T47D (cell line): ENCODE results near the gene BIRC6.
"Not testable (repeated sequence)": the region's sequence is repeated elsewhere in the genome, so short reads cannot be mapped to it uniquely, and the experiment has no call there.

Experiments used
- DNase-seq, 2 experiments: peaks; one replicate each; pipeline versions ENCODE4 v3.0.0 to v3.0.0-alpha.2; 2011 to 2012; ENCODE audit warnings: low read depth in 1 of 2, low spot score in 1 of 2
- JUND ChIP-seq: IDR thresholded peaks from 2 replicates; pipeline ENCODE4 v1.6.1; 2012; ENCODE audit warnings: low read depth
- in situ Hi-C: cut with HindIII; loops from 2 replicates; pipeline ENCODE4 v1.10.0; 2016; ENCODE audit warnings: low sequenced_read_pairs, low pct_unique_long_range_greater_than_20kb

BIRC6 gene, protein sequence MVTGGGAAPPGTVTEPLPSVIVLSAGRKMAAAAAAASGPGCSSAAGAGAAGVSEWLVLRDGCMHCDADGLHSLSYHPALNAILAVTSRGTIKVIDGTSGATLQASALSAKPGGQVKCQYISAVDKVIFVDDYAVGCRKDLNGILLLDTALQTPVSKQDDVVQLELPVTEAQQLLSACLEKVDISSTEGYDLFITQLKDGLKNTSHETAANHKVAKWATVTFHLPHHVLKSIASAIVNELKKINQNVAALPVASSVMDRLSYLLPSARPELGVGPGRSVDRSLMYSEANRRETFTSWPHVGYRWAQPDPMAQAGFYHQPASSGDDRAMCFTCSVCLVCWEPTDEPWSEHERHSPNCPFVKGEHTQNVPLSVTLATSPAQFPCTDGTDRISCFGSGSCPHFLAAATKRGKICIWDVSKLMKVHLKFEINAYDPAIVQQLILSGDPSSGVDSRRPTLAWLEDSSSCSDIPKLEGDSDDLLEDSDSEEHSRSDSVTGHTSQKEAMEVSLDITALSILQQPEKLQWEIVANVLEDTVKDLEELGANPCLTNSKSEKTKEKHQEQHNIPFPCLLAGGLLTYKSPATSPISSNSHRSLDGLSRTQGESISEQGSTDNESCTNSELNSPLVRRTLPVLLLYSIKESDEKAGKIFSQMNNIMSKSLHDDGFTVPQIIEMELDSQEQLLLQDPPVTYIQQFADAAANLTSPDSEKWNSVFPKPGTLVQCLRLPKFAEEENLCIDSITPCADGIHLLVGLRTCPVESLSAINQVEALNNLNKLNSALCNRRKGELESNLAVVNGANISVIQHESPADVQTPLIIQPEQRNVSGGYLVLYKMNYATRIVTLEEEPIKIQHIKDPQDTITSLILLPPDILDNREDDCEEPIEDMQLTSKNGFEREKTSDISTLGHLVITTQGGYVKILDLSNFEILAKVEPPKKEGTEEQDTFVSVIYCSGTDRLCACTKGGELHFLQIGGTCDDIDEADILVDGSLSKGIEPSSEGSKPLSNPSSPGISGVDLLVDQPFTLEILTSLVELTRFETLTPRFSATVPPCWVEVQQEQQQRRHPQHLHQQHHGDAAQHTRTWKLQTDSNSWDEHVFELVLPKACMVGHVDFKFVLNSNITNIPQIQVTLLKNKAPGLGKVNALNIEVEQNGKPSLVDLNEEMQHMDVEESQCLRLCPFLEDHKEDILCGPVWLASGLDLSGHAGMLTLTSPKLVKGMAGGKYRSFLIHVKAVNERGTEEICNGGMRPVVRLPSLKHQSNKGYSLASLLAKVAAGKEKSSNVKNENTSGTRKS (N-terminal part only)

DNA sequence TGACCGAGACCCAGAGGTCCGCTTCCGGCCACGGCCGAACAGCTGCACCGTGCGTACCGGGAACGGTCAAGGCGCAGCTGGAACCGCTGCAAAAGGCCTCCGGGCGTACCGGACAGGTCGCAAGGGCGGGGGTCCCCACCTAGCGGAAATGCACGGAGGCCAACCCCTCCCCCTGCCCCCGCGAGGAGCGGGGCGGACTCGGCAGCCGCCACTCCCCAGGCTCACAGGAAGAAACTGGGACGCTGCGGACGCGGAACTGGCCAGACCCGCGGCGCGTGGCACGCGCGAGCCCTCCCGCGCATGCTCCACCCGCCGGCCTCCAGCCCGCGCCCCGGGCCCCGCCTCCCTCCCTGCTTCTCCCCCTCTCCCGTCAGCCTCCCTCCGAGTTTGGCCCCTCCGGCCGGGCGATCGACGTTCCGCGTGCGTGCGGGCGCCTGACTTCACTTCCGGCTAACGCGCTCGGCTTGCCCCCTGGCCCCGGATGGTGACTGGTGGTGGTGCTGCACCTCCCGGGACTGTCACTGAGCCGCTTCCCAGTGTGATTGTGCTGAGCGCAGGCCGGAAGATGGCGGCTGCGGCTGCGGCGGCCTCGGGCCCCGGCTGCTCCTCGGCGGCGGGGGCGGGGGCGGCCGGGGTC lies at the start of gene BIRC6:
Gene BIRC6 (plus strand): TSS at position 343 of the 637 bp plus-strand sequence. CDS start 139 bp downstream, at position 482.
- DNase-seq = peak; percentile 91 to 97
- TF ChIP-seq JUND = no peak

DNA sequence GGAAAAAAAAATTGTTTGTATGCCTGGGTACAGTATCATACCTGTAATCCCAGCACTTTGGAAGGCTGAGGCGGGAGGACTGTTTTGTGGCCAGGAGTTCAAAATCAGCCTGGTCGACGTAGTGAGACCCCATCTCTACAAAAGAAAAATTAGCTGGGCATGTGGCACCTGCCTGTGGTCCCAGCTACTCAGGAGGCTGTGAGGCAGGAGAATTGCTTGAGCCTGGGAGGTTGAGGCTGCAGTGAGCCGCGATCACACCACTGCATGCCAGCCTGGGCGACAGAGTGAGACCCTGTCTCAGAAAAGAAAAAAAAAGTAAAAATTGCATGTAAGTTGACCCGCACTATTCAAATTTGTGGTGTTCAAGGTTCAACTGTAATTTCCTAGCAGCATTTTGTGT lies 46.2 kb upstream of the BIRC6 start:
- DNase-seq = no peak
- in situ Hi-C loops = no loop called here
- TF ChIP-seq JUND = no peak

More for the DNA sequence above, at the start of gene BIRC6:
- in situ Hi-C loops = no loop called here

DNA sequence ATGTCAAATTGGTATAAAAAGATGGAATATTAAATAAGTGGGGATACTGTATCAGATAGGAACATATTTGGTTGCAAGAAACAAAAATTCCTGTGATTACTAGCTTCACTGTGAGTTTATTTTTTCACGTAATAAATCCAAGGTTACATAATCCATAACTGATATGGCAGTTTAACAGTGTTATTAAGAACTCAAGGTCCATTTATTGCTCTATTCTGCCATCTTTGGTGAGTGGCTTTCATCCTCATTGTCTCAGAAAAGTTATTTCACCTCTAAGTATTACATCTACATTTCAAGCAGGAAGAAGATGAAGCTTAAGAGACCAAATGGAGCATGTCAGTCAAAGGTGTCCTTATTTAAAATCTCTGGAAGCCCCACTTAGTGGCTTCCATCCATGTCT lies 41.9 kb upstream of the BIRC6 start:
- in situ Hi-C loops = no loop called here
- no peak for TF ChIP-seq JUND
- no peak for DNase-seq

DNA sequence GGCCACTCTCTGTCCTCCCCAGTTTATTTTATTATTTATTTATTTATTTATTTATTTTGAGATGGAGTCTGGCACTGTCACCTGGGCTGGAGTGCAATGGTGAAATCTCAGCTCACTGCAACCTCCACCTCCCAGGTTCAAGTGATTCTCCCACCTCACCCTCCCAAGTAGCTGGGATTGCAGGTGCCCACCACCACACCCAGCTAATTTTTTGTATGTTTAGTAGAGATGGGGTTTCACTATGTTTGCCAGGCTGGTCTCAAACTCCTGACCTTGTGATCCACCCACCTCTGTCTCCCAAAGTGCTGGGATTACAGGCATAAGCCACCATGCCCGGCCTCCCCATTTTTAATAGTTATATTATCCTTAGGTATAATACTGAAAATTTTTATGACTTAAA lies 28.1 kb upstream of the BIRC6 start:
- DNase-seq, in situ Hi-C loops: not testable (repeated sequence)

DNA sequence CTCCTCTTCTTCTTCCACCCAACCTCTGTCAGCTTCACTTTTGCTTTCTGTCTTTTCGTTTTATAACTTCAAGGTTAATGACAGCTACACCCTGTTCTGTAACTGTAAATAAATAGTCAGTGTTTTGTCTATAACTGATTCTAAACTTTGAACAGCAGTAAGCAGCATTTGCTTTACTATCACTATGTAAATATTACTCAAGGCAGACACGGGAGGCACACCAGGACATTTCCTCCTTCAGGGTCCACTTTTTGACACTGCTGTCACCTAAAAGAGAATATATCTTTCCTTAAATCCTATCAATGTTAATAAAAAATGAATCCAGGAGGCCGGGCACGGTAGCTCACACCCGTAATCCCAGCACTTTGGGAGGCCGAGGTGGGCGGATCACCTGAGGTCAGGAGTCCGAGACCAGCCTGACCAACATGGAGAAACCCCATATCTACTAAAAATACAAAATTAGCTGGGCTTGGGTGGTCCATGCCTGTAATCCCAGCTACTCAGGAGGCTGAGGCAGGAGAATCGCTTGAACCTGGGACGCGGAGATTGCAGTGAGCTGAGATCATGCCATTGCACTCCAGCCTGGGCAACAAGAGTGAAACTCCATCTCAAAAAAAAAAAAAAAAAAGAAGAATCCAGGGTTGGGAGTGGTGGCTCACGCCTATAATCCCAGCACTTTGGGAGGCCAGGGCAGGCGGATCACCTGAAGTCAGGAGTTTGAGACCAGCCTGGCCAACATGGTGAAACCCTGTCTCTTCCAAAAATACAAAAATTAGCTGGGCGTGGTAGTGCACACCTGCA lies 27.4 kb upstream of the BIRC6 start:
- in situ Hi-C loops, DNase-seq: not testable (repeated sequence)

DNA sequence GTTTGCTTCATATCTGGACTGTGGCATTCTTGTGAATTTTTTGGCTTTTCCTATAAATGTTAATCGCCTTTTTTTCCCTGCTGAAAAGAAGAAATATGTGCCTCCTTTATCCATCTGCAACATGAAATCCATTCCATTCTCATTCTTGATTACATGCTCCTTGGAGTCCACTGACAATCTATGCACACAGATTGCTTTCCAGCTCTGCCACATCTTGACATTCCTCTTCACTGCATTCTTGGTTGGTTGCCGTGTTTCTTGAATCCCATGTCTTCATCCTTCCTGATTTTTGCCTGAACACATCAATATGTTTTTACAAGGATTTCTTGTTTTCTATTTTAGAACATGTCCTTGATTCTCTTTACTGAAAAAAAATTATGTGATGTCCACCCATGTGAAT lies 26.7 kb upstream of the BIRC6 start:
- no peak for TF ChIP-seq JUND
- in situ Hi-C loops = no loop called here
- no peak for DNase-seq

DNA sequence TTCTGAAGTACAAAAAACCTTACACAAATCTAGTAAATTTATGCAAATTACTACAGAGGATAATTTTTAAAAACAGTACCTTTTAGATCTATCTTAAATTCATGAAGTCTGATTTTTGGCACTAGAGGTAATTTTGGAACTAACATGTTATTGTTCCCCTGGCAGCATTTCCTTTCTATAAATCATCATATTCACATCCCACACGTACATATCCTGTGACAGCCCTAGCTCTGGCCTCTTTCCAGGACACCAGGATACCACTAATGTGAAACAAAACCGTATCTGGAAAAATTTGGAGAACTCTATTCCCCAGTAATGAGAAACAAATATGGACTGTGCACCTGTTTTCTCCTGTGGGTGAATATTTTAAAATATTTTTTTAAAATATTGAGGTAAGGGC lies 14.0 kb upstream of the BIRC6 start:
- in situ Hi-C loops = no loop called here
- no peak for DNase-seq
- no peak for TF ChIP-seq JUND

DNA sequence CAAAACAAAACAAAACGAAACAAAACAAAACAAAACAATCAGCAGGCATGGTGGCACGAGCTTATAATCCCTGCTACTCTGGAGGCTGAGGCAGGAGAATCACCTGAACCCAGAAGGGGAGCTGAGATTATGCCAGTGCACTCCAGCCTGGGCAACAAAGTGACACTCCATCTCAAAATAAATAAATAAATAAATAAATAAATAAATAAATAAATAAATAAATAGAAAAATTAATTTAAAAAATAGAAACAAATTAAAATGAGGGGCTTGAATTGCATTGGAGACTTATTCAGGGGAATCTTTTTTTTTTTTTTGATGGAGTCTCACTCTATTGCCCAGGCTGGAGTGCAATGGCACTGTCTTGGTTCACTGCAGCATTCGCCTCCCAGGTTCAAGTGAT lies 6.0 kb upstream of the BIRC6 start:
- DNase-seq, in situ Hi-C loops: not testable (repeated sequence)

DNA sequence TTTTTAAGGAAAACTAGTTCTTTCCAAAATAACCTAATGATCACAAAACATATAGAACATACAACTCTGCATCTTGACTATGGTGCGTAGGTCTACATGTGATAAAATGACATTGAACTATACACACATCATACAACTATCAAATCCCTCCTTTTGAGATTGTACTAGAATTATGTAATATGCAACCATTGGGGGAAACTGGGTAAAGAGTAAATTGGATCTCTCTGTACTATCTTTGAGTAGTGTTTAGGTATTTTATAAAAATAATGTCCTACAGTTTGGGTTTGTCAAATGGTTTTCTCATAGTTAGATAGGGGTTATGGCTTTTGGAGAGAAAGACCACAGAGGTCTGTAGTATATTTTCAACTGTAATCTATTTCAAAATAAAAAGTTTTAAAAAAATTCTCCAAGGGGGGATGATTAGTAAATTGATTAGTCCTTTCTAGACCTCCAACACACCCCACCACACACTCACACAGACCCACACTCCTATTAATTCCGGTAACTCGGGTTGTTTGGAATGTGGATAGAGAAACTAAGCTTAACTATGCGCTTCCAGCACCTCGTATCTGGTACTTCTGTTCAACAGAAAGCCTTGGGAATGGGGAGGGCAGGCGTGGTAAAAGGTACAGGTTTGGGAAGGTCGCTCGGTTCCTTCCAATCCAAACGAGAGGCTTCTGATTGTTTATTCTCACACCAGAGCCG lies 695 bp upstream of the BIRC6 start:
- in situ Hi-C loops = no loop called here
- no peak for TF ChIP-seq JUND
- DNase-seq = no peak

DNA sequence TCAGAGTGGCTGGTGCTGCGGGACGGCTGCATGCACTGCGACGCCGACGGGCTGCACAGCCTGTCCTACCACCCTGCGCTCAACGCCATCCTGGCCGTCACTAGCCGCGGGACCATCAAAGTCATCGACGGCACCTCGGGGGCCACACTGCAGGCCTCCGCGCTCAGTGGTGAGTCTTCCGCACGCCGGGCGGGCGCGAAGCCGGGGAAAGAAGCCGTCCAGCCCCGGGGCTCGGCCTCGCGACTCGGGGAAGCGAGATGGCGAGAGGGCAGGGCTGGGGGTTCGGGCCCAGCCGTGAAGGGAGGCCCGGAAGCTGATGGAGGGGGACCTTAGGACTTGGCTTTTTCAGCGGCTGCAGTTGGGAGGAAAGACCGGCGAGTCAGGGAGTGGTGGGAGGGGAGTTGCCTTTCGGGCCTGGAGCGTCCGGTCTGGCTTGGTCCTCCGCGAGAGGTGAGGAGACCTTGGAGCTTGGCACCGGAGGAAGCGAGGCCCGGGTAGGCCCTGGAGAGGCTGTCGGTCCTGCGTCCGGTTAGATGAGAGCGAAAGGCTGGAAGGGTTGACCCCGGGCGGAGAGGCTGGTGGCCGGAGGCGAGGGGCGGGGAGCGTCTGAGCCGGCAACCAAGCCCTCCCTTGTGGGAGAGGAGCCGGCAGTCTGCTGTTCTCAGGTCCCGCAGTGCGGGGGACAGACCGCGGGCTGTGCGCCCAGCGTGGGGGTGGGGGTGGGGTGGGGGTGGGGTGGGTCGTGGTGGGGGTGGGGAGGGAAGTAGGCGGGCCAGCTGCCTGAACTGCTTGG lies 691 bp downstream of the BIRC6 start:
- DNase-seq = peak; percentile 4 to 25
- TF ChIP-seq JUND = no peak
- in situ Hi-C loops = no loop called here
